NCI-H1694 treated with DMSO at 0.1 percent for 48 hours (cell line): ENCODE measurements around the gene RWDD1.
A peak's percentile ranks its signal among the peaks of the same experiment; 100 is the strongest.

Experiments
- DNase-seq: peaks from one replicate; lab custom pipeline; 2025; lab: John Stamatoyannopoulos, UW

RWDD1 gene

DNA sequence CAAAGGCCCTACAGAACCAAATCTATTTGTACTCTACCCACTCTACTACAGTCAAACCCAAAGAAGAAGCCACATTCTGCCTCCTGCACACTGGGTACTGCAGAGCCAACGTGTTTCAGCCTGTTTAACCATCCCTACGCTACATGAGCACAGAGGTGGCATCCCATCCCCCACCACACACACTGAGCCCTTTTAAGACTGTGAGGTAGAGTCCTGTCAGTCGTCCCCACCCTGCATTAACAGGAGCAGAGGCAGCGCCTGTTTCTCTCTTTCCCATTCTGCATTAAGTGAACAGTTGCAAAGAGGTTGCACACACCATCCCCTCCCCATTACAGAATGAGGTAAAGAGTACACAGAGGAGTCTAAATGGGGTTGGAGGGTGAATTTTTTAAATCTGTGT is 39.8 kb downstream of the RWDD1 start:
- no peak for DNase-seq

DNA sequence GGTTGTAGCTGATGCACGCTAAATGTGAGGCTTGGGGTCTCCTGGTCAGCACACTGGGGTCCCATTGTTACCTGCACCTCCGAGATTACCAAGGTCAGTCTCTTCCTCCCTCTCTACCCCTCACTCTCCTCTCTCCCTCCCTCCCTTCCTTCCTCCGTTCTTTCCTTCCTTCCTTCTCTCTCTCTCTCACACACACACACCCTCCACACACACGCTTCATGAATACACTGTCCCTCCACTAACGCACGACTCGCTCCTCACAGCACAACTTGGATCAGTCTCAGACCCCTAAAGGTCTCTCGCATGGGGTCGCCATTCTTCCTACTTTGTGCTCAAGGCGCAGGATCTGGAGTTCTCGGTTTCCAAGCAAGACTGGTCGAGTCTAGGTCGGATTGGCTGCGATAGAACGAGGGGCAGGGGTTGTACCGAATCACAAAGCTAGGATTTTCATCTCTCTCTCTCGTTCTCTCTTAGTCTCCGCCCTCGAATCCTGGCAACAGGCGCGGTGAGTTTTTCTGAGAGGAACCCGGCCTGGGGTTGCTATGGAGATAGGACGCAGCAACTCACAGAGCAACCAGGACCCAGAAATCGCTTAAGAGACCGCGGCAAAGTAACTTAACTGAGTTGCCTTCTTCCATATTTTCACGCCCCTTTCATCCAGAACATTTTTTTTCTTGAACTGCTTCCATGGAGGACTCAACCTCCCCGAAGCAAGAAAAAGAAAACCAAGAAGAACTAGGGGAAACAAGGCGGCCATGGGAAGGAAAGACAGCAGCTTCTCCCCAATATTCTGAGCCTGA is 44.8 kb downstream of the RWDD1 start, which contains the start of gene RSPH4A:
Gene RSPH4A (plus strand): TSS at position 543 of the 800 bp plus-strand sequence. CDS start 145 bp downstream, at position 688.
- peak; percentile 77 for DNase-seq

DNA sequence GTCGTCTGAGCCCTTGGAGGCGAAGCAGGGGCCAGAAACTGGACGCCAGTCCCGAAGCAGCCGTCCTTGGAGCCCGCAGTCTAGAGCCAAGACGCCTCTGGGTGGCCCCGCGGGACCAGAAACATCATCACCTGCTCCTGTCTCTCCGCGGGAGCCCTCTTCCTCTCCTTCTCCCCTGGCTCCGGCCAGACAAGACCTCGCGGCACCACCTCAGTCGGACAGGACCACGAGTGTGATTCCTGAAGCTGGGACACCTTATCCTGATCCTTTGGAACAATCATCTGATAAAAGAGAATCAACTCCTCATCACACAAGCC is 45.4 kb downstream of the RWDD1 start:
- DNase-seq = no peak

DNA sequence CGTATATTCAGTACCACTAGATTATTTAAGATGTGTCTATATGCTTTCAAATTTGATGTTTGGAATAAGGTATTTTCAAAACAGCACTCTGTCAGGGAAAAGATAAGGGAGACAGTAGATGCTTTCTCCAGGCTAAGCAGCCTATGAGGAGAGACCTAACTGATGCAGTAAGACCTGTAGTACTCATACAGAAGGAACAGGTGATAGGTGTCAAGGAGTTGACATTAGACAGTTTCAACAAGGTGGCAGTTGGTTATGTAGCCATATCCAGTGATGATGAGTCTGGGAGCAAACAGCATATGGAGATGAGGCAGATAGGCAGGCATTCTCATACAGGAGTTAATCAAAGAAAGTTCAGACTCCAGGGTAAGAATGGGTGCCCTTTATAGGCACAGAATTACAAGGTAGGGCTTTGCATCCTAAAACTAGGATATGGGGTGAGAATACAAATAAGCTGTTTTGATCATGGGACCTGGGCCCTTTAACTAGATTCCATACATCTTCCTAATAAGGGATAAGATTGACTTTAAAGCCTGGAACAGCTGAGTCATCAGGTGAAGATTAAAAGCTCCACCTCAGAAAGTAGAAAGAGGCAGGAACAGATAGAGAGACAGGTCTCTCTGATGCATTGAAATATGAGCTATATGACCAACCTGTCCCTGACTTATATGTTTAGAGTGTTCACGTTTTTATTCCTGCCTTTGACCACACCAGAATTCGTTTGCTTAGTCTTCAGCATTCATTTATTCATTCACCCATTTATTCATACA is 52.9 kb downstream of the RWDD1 start:
- DNase-seq = no peak

DNA sequence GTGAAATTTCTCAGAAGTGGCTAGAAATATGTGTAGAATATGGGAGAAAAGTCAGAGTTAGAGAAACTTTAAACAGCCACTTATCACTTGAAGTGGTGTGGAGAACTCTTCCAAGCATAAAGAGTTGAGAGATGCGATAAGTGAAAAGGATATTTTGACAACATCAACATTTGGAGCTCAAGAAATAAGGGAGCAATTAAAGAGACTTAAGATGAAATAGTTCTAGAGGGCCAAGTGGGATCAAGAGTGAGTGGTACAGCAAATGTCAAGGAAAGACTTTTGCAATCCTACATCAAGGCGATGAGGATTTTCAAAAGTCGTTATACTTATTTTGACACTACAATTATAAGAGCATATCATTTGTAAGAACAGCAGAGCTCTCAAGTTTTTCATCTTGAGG is 54.6 kb downstream of the RWDD1 start:
- no peak for DNase-seq

DNA sequence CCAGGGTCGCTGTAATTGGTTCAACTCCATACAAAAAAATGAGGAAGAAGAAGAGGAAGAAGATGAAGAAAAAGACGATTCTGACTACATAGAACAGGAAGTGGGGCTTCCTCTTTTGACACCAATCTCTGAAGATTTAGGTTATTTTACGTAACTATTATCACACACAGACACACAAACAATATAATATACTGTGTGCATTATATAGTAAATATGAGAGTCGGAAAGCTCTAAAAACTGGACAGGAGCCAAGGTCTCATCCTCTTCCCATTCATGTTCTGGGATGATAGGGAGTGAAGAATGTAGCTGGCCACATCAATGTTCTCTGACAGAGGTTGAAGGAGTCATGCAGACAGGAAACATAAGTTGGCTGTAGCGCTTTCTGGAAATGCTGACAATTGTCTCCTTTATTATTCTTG is 58.3 kb downstream of the RWDD1 start:
- no peak for DNase-seq

DNA sequence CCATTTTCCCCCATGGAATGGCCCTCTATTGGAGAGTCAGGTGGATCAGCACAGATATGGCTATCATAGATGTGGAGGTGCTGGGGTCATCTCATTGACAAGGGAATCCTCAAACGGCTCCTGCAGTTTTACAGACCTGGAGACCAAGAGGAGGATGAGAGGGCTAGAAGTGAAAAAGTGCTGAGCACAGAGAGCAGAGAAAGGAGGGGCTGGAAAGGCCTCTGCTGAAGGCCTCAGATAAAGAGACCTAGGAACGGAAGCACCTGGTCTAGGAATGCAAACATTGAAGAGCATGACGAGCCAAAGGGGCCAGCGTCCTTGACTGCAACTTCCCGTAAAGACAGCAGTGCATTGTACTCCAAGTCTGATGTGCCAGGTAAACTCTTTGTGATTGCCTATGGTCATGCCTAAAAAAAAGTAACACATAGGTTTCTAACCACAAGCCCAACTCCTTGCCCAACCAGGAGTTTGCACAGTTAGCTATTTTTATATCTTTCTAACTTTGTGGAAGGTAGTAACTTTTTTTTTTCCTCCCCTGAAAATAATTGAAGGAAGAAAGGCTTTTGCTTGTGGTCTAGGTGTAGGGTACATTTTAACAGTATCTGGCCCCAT is 60.2 kb downstream of the RWDD1 start:
- DNase-seq = no peak

DNA sequence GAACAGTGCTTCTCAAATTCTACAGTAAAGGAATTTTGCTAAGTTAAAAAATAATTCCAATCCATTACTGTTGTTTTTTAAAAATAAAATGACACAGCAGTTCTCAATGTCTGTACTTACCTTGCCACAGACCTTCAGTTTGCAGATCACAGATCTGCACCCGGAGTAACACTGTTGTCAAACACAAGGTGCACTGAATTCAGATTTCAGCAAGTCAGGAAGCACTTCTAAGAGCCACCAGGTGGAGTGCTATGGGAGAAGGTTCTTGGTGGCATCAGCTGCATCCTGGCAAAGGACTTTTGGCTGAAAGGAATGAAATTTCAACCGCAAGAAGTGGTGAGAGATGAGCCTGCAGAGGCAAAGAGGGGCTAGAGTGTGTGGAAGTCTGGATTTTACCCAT is 62.4 kb downstream of the RWDD1 start:
- no peak for DNase-seq
